ENCODE data around the gene ACR. TPM values are rescaled to one million over a fixed set of nuclear protein-coding genes. Genes with fewer than 3 reads are reported as not detected.

ACR gene
- total RNA-seq, 2 experiments from 2014 or later = not detected

GRCh38 chr22:50730013-50730891 is 7.8 kb upstream of the ACR start:
- DNase-seq (no peak), ATAC-seq (no peak)
- Mint-ChIP-seq H3K4me3 (no peak overlapping the region), H3K27me3 (no peaks in the 10 kb centered on the region), H3K9me3 (no peaks in the 10 kb centered on the region), H3K36me3 (ENCODE audit: low read depth) (no peaks in the 10 kb centered on the region), H3K4me1 (ENCODE audit: low read depth) (peaks cover 2% of the 10 kb centered on the region), H3K27ac (no peak overlapping the region)
- ChIA-PET CTCF (no interaction called here), POLR2A (no interaction called here)
- intact Hi-C loops (cut with micrococcal nuclease) = no loop called here
- TF ChIP-seq CTCF (IDR thresholded peaks at IDR 0.05) = no peak

DNA sequence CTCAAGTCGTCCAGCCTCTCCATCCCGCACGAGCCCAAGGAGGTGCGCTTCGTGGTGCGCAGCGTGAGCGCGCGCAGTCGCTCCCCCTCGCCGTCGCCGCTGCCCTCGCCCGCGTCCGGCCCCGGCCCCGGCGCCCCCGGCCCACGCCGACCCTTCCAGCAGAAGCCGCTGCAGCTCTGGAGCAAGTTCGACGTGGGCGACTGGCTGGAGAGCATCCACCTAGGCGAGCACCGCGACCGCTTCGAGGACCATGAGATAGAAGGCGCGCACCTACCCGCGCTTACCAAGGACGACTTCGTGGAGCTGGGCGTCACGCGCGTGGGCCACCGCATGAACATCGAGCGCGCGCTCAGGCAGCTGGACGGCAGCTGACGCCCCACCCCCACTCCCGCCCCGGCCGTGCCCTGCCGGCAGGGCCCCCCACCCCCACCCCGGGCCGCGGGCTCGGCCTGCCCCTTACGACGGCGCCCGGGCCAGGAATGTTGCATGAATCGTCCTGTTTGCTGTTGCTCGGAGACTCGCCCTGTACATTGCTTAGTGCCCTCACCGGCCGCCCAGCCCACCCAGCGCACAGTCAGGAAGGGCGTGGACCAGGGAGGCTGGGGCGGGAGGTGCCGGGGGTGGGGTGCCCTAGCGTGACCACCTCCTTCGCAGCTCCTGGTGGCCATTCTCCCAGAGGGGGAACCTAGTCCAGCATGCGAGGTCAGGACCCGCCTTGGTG is 6.9 kb upstream of the ACR start:
- POLR2A ChIA-PET = no interaction called here
- no peak for ATAC-seq
- DNase-seq = no peak
- Mint-ChIP-seq H3K4me1 (ENCODE audit: low read depth) (peaks cover 2% of the 10 kb centered on the region), H3K4me3 (no peak overlapping the region), H3K27ac (no peak overlapping the region), H3K9me3 (no peaks in the 10 kb centered on the region), H3K27me3 (no peaks in the 10 kb centered on the region), H3K36me3 (ENCODE audit: low read depth) (no peaks in the 10 kb centered on the region)
- no peak for TF ChIP-seq CTCF (IDR thresholded peaks at IDR 0.05)
- CTCF ChIA-PET = interaction anchor here (0.8 to 1.5 kb wide), 2 partner anchors 9 to 27 kb away, joined by 3 to 5 read pairs; no protein-coding TSS in a partner anchor
- intact Hi-C loops (cut with micrococcal nuclease) = no loop called here

- Mint-ChIP-seq H3K4me1 (ENCODE audit: low read depth) (peaks cover 2% of the 10 kb centered on the region), H3K36me3 (ENCODE audit: low read depth) (no peaks in the 10 kb centered on the region), H3K4me3 (no peak overlapping the region), H3K27me3 (no peaks in the 10 kb centered on the region), H3K9me3 (no peaks in the 10 kb centered on the region), H3K27ac (no peak overlapping the region)
- CTCF ChIA-PET = interaction anchor here (0.7 to 1.5 kb wide), 4 partner anchors 10 to 41 kb away, joined by 3 to 5 read pairs (median 3); no protein-coding TSS in a partner anchor
- intact Hi-C loops (cut with micrococcal nuclease) = no loop called here
- POLR2A ChIA-PET = no interaction called here
- peak; percentile 70 for DNase-seq
- peak; percentile 99 for ATAC-seq
- peak; percentile 63 for TF ChIP-seq CTCF (IDR thresholded peaks at IDR 0.05)
These were observed 6.0 kb upstream of the ACR start for GRCh38 chr22:50731811-50732624.

DNA sequence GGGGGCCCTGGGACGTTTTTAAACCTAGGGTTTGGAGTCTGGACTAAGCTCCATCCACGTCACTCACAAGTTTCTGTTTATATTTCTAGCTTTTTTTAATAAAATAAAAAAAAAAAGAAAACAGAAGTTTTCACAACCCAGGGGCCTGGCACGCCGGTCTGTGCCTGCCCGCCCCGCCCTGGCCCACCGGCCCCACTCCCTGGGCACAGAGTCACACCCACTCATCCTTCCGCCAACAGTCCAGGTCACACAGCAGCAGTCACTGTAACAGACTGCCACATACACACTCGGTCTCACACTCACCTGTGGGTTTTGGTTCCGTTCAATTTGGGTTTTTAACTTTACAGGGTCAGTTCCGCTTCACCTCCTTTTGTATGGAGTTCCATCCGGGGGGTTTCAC is 5.3 kb upstream of the ACR start:
- ATAC-seq (no peak), DNase-seq (no peak)
- no peak overlapping the region for H3K27ac Mint-ChIP-seq
- no peak for TF ChIP-seq CTCF (IDR thresholded peaks at IDR 0.05)
- no peak overlapping the region for H3K4me3 Mint-ChIP-seq
- ChIA-PET CTCF (interaction anchor here (0.7 to 1.5 kb wide), 3 partner anchors 11 to 42 kb away, joined by 3 read pairs; no protein-coding TSS in a partner anchor), POLR2A (no interaction called here)
- no peaks in the 10 kb centered on the region for H3K9me3 Mint-ChIP-seq
- no peaks in the 10 kb centered on the region for H3K36me3 Mint-ChIP-seq (ENCODE audit: low read depth)
- intact Hi-C loops (cut with micrococcal nuclease) = no loop called here
- H3K27me3 Mint-ChIP-seq = no peaks in the 10 kb centered on the region
- peaks cover 2% of the 10 kb centered on the region for H3K4me1 Mint-ChIP-seq (ENCODE audit: low read depth)

All from activated CD8-positive, alpha-beta T cell treated with anti-CD3 and anti-CD28 coated beads for 36 hours (primary cell).